K562 (cell line): Measurements from ENCODE around the gene RGS19. TPM values are rescaled to one million over a fixed set of nuclear protein-coding genes. Genes with fewer than 3 reads are reported as not detected.

Source experiments
- ATF6 ChIP-seq: sonication (generic); formaldehyde crosslinking; IDR thresholded peaks from 2 replicates; pipeline ENCODE4 v1.4.0; 2020; ENCODE audit warnings: mild to moderate bottlenecking, missing genetic modification reagents
- CAMTA2 ChIP-seq: fragments of 250-450 bp; sonication (Bioruptor Pico); conservative IDR thresholded peaks from 2 replicates; pipeline ENCODE4 v1.5.1; 2022
- CSDE1 ChIP-seq, 2 experiments: fragments of 450-650 bp; IDR thresholded peaks; 2 replicates each; pipeline ENCODE4 v1.6.1; 2016; ENCODE audit warnings: mild to moderate bottlenecking in 1 of 2
- ID3 ChIP-seq, 2 experiments: fragments of 250-450 bp in 1 of 2; fragments of 450-650 bp in 1 of 2; sonication (Bioruptor Pico) in 1 of 2; IDR thresholded peaks; 2 replicates each; pipeline versions ENCODE4 v1.6.1 to v1.8.0; 2016 to 2021; ENCODE audit warnings: mild to moderate bottlenecking in 2 of 2, moderate library complexity in 2 of 2, missing compliant biosample characterization in 1 of 2, missing genetic modification characterization in 1 of 2
- IRF2 ChIP-seq: sonication (generic); formaldehyde crosslinking; IDR thresholded peaks from 2 replicates; pipeline ENCODE4 v1.8.1; 2022; ENCODE audit warnings: mild to moderate bottlenecking, missing genetic modification reagents
- PHTF2 ChIP-seq: fragments of 250-450 bp; sonication (Bioruptor Pico); IDR thresholded peaks from 2 replicates; pipeline ENCODE4 v1.5.0; 2021; ENCODE audit warnings: mild to moderate bottlenecking
- POLR2AphosphoS2 ChIP-seq: IDR thresholded peaks from 2 replicates; pipeline ENCODE4 v1.6.1; 2012; ENCODE audit warnings: low read length, improper control_type of control experiment
- RBBP5 ChIP-seq: fragments of 200-600 bp; sonication (generic); IDR thresholded peaks from 2 replicates; pipeline ENCODE4 v1.6.1; 2012; ENCODE audit warnings: borderline replicate concordance, mild to moderate bottlenecking, low read length, control low read depth, inconsistent platforms; ENCODE audit not compliant: insufficient read depth, poor library complexity, severe bottlenecking
- XRCC4 ChIP-seq: IDR thresholded peaks from one replicate; pipeline ENCODE4 v1.6.1; 2011; ENCODE audit not compliant: insufficient read depth, insufficient read length; ENCODE audit errors: extremely low read depth
- ZNF197 ChIP-seq: fragments of 200-800 bp; sonication (Bioruptor generic); IDR thresholded peaks from 2 replicates; pipeline ENCODE4 v1.6.1; 2016; ENCODE audit warnings: low read depth, missing genetic modification characterization, missing compliant biosample characterization
- ZNF280A ChIP-seq: fragments of 450-650 bp; IDR thresholded peaks from 2 replicates; pipeline ENCODE4 v1.6.1; 2018; ENCODE audit warnings: mild to moderate bottlenecking, low read depth; ENCODE audit not compliant: partially characterized antibody
- ZNF592 ChIP-seq: fragments of 450-650 bp; IDR thresholded peaks from 2 replicates; pipeline ENCODE4 v1.6.1; 2017; ENCODE audit warnings: antibody characterized with exemption, mild to moderate bottlenecking
- polyA plus RNA-seq, 8 experiments: library from polyadenylated mRNA; depleted of rRNA in 4 of 8; stranded (reverse) in 5 of 8; unstranded in 3 of 8; fragments of >200 nt; fragmentation: Nextera tagmentation in 2 of 8; fragmentation: Illumina TruSeq in 1 of 8; extraction: Ambion mirVana in 2 of 8; extraction: Trizol in 1 of 8; gene quantifications; 2 replicates each; pipeline versions ENCODE4 v1.2.1 to v1.2.3, GENCODE V29; 2011 to 2014; ENCODE audit warnings: inconsistent platforms in 1 of 8, missing spikeins in 1 of 8
- total RNA-seq, 7 experiments: library from RNA; depleted of rRNA in 6 of 7; stranded (reverse); fragments of >200 nt in 6 of 7; fragmentation: Illumina TruSeq in 2 of 7; extraction: Trizol in 2 of 7; gene quantifications; 2 replicates each; pipeline versions ENCODE4 v1.2.1 to v1.2.3, GENCODE V29; 2011 to 2021; ENCODE audit warnings: low replicate concordance in 1 of 7

Gene RGS19
- total and polyA plus RNA-seq, 9 of the 15 experiments (the other 6 are each of a cell fraction or from before 2014, with no cell fraction given), result 0.41 to 23.7 (median 14.6) TPM

- TF ChIP-seq ATF6 (no peak), ZNF592 (peak; percentile 97), POLR2AphosphoS2 (0 out of 2 replicates have a peak, but pooled peaks have one; percentile 49), ZNF280A (no peak), CAMTA2 (CRISPR knock-in tag) (no peak), CSDE1 (IDR thresholded peaks at IDR 0.05) (no peak), RBBP5 (peak; percentile 83), IRF2 (CRISPR knock-in tag) (no peak), ZNF197 (CRISPR knock-in tag) (peak; percentile 98), XRCC4 (no peak), PHTF2 (CRISPR knock-in tag) (no peak), ID3 (CRISPR knock-in tag; IDR thresholded peaks at IDR 0.05) (no peak), ID3 (tag; IDR thresholded peaks at IDR 0.05) (peak; percentile 91)
These were observed 16.5 kb downstream of the RGS19 start, which contains the start of gene TCEA2 (continued) for GRCh38 chr20:64062596-64063388.
